GM18909 (cell line): ENCODE data around the gene PTPN3.
"Not testable (repeated sequence)": the region's sequence is repeated elsewhere in the genome, so short reads cannot be mapped to it uniquely, and the experiment has no call there.

Experiments used
- ATAC-seq: cut with Tn5 transposase; IDR thresholded peaks from one replicate; pipeline ENCODE4 v1.9.1; 2021; ENCODE audit warnings: mild to moderate bottlenecking; ENCODE audit not compliant: unreplicated experiment, poor library complexity

The PTPN3 gene

GRCh38 chr9:109358968-109359603 is 139.0 kb downstream of the PTPN3 start:
- ATAC-seq = not testable (repeated sequence)

DNA sequence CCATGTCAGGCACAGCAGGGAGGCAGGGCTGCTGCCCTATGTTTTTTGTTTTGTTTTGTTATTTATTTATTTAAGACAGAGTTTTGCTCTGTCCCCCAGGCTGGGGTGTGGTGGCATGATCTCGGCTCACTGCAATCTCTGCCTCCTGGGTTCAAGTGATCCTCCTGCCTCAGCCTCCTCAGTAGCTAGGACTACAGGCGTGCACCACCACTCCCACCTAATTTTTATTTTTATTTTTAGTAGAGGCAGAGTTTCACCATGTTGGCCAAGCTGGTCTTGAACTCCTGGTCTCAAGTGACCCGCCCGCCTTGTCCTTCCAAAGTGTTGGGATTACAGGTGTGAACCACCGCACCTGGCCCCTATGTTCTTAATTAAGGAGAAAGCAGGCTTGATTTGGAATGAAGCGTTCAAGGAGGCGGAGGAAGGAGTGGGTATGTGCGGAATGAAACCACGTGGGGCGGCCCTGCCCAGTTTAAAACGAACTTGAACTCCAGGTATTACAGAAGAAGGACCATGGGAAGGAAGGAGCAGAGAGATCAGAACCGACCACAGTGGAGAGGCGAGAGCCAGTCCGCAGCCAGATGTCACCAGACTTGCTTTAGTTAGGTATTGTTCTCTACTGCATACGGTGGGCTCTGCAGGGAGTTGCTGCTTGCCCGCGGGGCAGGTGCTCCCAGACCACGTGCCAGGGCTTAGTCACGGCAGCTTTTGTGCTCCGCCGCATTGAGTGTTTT is 142.4 kb downstream of the PTPN3 start:
- ATAC-seq = no peak

DNA sequence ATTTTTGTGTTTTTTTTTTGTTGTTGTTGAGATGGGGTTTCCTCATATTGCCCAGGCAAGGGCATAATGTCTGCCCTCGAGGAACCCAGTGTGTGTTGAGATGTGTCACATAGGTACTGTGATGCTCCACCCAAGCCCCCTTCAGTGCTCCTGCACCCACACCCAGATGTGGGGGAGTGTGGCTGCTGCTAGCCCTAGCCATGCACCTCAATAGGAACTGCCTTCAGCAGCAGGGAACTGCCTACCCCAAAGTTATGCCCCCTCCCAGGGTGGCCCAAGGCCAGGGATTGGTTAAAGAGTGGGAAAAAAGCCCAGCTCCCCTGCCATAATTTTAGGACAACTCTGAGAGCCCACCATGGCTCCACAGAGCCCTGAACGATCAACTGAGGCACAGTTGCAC is 143.9 kb downstream of the PTPN3 start:
- no peak for ATAC-seq

DNA sequence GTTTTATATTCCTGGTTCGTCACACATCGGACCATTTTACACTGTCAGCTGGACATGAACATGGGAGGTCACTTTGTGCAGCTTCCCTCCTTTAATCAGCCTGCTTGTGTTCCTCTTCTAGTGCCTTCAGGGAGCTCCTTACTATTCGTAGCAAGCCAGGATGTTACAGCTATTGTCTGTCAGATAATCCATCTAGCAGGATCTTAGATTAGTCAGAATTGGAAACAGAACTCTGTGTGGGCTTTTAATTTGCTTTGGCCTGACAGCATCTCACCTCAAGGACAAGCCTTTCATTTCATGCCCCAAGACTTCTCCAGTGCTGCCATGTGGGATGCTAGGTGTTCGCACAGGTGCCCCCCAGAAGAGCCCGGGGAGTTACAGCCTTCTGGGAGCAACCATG is 147.1 kb downstream of the PTPN3 start:
- no peak for ATAC-seq

- no peak for ATAC-seq
Measured at GRCh38 chr9:109349421-109349846, 148.7 kb downstream of the PTPN3 start.

DNA sequence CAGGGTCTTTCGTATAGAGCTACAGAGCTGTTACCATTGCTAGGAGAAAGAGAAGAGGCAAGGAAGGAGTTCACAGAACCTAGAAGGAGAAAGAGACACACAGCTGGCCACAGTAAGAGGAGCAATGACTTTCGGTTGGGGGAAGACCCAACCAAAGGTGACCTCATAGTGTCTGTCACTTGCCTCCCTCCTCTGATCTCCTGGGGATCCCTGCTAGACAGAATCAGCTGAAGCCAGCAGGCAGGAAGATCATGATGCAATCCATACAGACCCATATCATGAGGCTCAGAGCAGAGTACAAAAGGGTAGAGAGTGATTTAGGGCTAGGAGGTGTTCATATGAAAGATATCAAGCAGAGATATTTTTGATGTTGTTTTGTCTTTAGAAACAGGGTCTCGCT is 151.2 kb downstream of the PTPN3 start:
- no peak for ATAC-seq

DNA sequence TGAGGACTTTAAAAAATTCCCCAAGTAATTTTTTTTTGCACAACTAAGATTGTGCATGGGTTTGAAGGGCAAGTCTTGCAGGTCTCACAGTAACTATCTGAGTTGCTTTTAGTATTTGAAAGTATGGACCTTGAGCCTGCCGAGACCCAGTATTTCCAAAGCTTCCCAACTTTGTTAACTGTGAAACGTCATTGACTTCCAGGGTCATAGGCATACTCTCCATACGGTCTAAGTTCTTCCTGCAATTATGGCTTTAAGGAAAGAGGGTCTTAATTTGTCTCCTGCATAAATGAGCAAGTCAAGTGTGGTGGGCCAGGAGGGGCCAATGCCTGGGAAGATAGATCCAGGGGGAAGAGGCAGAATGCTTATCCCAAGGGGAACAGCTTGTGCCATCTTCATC is 153.2 kb downstream of the PTPN3 start:
- no peak for ATAC-seq

DNA sequence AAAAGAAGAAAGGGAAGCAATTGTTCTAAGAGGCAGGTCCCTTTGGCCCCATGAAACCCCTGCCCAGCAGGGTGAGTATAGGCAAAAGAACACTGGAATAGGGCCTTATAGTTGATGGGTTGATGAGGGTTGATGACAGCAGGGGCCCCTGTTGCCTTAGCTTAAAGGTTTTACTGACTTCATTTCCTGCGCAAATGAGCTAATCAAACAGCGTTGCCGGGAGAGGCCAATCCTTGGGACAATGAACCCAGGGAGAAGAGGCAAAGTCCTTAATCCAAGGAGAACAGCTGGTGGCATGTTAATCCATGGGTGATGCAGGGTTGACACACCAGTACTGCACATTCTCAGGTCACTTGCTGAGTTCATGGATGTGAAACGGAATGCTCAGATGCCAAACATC is 155.2 kb downstream of the PTPN3 start:
- ATAC-seq = no peak

DNA sequence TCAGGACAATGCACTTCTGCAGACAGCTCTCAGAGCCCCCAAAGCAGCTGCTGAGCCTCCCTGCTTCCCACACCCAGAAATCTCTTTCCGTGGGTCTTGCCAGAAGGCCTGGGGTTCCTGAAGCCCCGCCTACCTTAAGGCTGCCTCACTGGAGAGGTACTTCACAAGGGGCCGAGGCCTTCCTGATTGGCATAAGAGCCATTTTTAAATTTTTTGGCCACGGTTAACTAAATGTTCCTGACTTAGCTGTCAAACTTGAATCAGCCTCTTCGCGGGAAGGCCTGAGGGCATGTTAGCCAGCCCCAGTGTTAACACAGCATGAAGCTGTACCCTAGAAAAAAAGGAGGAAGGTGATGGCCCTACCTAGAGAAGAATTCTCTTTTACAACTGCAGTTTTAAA is 156.5 kb downstream of the PTPN3 start:
- no peak for ATAC-seq

GRCh38 chr9:109340979-109341378 is 157.1 kb downstream of the PTPN3 start:
- not testable (repeated sequence) for ATAC-seq

DNA sequence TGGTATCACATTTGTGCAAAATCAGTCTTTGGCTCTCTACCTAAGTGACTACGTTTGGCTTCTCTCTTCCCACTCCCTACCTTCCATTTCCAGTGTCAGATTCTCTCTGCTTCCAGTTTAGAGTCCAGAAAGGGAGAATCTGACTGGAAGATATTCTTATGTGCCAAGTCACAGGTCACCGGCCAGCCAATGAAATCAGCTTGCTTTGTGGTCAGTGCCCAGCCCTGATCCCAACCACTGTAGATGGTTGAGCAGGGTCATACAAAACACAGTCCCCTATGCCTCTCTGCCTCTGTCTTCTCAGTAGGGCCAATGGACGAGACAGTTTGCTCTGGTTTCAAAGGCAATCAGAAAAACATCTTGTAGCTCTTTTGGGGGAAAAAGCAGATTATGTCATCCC is 161.7 kb downstream of the PTPN3 start:
- ATAC-seq = no peak

- no peak for ATAC-seq
Measured at GRCh38 chr9:109335929-109336328, 162.2 kb downstream of the PTPN3 start.

- ATAC-seq = no peak
Measured at GRCh38 chr9:109335121-109335520, 163.0 kb downstream of the PTPN3 start.

DNA sequence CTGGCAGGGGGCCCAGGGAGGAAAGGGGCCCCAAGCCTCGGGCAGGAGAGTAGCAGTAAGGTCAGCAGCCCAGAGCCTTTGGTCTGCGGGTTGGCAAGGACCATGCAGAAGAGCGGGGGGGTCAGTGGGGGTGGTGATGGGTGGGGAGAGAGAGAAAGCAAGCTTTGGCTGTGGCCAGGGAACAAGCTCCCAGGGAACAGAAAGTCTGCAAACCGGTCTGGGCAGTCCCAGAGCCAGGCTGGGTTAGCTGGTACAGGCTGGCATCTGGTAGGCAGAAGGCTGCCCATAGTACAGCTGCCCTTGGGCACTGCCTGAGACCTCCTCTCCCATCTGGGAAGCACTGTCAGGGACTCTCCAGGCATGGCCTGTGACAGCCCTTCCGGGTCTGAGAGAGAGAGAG is 166.8 kb downstream of the PTPN3 start:
- ATAC-seq = no peak

- ATAC-seq = no peak
Measured at GRCh38 chr9:109329638-109330258, 168.4 kb downstream of the PTPN3 start.

GRCh38 chr9:109328978-109329637 is 169.0 kb downstream of the PTPN3 start:
- no peak for ATAC-seq
